ENCODE measurements around the gene C8G.

- no peak for TF ChIP-seq MAFK (IDR thresholded peaks at IDR 0.05; ENCODE audit: low read depth, low read length)
- no peak for TF ChIP-seq CTCF (IDR thresholded peaks at IDR 0.05; ENCODE audit: control extremely low read depth in 1 of 3, insufficient read depth in 1 of 3, low read depth in 1 of 3, low read length in 3 of 3)
These were observed 39.5 kb downstream of the C8G start for GRCh38 chr9:136984464-136985026.
